Measurements from ENCODE around the gene CCDC188. TPM values are rescaled to one million over a fixed set of nuclear protein-coding genes. Genes with fewer than 3 reads are reported as not detected.

The CCDC188 gene
- total RNA-seq, 2 experiments from 2014 or later, result not detected

DNA sequence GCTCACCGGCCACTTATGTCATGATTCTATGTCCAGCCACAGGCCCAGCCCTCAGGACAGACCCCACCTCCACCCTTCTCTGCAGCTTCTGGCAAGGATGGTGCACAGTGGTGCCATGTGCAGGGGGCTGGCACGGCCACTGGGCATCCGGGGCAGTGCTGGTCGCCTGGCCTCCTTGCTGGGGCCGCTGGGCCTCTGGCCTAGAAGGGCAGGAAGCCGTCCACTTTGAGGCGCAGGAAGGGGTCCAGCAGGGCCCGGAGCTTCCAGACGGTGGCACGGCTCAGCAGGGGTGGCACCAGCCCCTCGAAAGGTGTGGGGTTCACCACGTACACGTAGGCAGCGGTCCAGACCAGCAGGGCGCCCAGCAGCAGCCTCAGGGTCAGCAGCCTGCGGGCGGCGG lies 2.4 kb downstream of the CCDC188 start:
- DNase-seq (ENCODE audit: low spot score), result no peak
- Histone ChIP-seq H4K20me1 (ENCODE audit: insufficient read depth, low read length) (no peaks in the 10 kb centered on the region), H3K9me3 (ENCODE audit: low read length) (no peaks in the 10 kb centered on the region), H3K4me3 (ENCODE audit: low read depth, low read length, poor library complexity, severe bottlenecking) (no peak overlapping the region), H3K9me2 (ENCODE audit: insufficient read depth, low read length) (no peaks in the 10 kb centered on the region), H2AFZ (ENCODE audit: low read length) (no peak overlapping the region), H3K36me3 (ENCODE audit: insufficient read depth, low read length) (no peaks in the 10 kb centered on the region), H3K79me2 (ENCODE audit: insufficient read depth, low read depth, low read length) (no peaks in the 10 kb centered on the region), H3K4me1 (ENCODE audit: insufficient read depth, low read length, poor library complexity, severe bottlenecking) (no peaks in the 10 kb centered on the region), H3K4me2 (ENCODE audit: low read length) (no peak overlapping the region), H3K27ac (ENCODE audit: low read depth, low read length, poor library complexity, severe bottlenecking) (no peak overlapping the region)
- POLR2A ChIA-PET, result no interaction called here
- CTCF ChIA-PET (ENCODE audit: unreplicated experiment), result no interaction called here
- TF ChIP-seq CTCF (conservative IDR thresholded peaks at IDR 0.05; ENCODE audit: low read length), result no peak
- no peak for TF ChIP-seq EZH2phosphoT487 (IDR thresholded peaks at IDR 0.05; ENCODE audit: borderline replicate concordance, low read depth, low read length)
- intact Hi-C loops (cut with micrococcal nuclease; ENCODE audit: unreplicated experiment), result no loop called here
- no TSS peak for BruUV-seq (replicated peaks)

GRCh38 chr22:20147237-20147988 lies 3.4 kb downstream of the CCDC188 start:
- intact Hi-C loops (cut with micrococcal nuclease; ENCODE audit: unreplicated experiment), result no loop called here
- no peak for DNase-seq (ENCODE audit: low spot score)
- no TSS peak for BruUV-seq (replicated peaks)
- no peak for TF ChIP-seq CTCF (conservative IDR thresholded peaks at IDR 0.05; ENCODE audit: low read length)
- TF ChIP-seq EZH2phosphoT487 (IDR thresholded peaks at IDR 0.05; ENCODE audit: borderline replicate concordance, low read depth, low read length), result no peak
- H3K9me2 ChIP-seq (ENCODE audit: insufficient read depth, low read length), result no peaks in the 10 kb centered on the region
- ChIA-PET CTCF (ENCODE audit: unreplicated experiment) (no interaction called here), POLR2A (no interaction called here)
- H3K4me1 ChIP-seq (ENCODE audit: insufficient read depth, low read length, poor library complexity, severe bottlenecking), result no peaks in the 10 kb centered on the region
- H2AFZ ChIP-seq (ENCODE audit: low read length), result no peak overlapping the region
- no peaks in the 10 kb centered on the region for H3K9me3 ChIP-seq (ENCODE audit: low read length)
- H4K20me1 ChIP-seq (ENCODE audit: insufficient read depth, low read length), result no peaks in the 10 kb centered on the region
- H3K4me3 ChIP-seq (ENCODE audit: low read depth, low read length, poor library complexity, severe bottlenecking), result no peak overlapping the region
- H3K27ac ChIP-seq (ENCODE audit: low read depth, low read length, poor library complexity, severe bottlenecking), result no peak overlapping the region
- no peak overlapping the region for H3K4me2 ChIP-seq (ENCODE audit: low read length)
- no peaks in the 10 kb centered on the region for H3K36me3 ChIP-seq (ENCODE audit: insufficient read depth, low read length)
- H3K79me2 ChIP-seq (ENCODE audit: insufficient read depth, low read depth, low read length), result no peaks in the 10 kb centered on the region

DNA sequence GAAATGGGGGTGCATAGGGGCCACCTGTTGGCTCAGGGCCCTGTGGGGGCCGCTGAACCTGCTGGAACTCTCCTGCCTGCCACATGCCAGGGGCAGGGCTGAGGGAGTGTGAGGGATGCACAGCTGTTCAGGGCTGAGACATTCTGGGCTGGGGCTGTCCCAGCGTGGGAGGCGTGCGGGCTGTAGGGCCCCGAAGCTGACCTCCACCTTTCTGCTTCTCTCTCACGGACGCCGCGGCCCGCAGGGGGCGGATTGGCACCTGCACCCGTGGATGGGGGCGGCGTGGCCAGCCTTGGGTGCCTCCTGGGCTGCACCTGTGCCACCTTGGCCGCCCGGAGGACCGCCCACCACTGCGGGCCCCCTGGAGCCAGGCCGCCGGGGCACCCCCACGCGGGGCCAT lies 4.1 kb downstream of the CCDC188 start:
- intact Hi-C loops (cut with micrococcal nuclease; ENCODE audit: unreplicated experiment), result no loop called here
- Histone ChIP-seq H2AFZ (ENCODE audit: low read length) (no peak overlapping the region), H3K9me2 (ENCODE audit: insufficient read depth, low read length) (no peaks in the 10 kb centered on the region), H3K4me2 (ENCODE audit: low read length) (no peak overlapping the region), H3K4me3 (ENCODE audit: low read depth, low read length, poor library complexity, severe bottlenecking) (no peak overlapping the region), H3K36me3 (ENCODE audit: insufficient read depth, low read length) (no peaks in the 10 kb centered on the region), H4K20me1 (ENCODE audit: insufficient read depth, low read length) (no peaks in the 10 kb centered on the region), H3K4me1 (ENCODE audit: insufficient read depth, low read length, poor library complexity, severe bottlenecking) (no peaks in the 10 kb centered on the region), H3K9me3 (ENCODE audit: low read length) (no peaks in the 10 kb centered on the region), H3K79me2 (ENCODE audit: insufficient read depth, low read depth, low read length) (no peaks in the 10 kb centered on the region), H3K27ac (ENCODE audit: low read depth, low read length, poor library complexity, severe bottlenecking) (no peak overlapping the region)
- no peak for DNase-seq (ENCODE audit: low spot score)
- ChIA-PET POLR2A (no interaction called here), CTCF (ENCODE audit: unreplicated experiment) (no interaction called here)
- no TSS peak for BruUV-seq (replicated peaks)
- no peak for TF ChIP-seq EZH2phosphoT487 (IDR thresholded peaks at IDR 0.05; ENCODE audit: borderline replicate concordance, low read depth, low read length)
- TF ChIP-seq CTCF (conservative IDR thresholded peaks at IDR 0.05; ENCODE audit: low read length), result no peak

Data from OCI-LY7 (cell line).